ENCODE results near the gene CEACAM1.
"Not testable (repeated sequence)": the region's sequence is repeated elsewhere in the genome, so short reads cannot be mapped to it uniquely, and the experiment has no call there.

Gene CEACAM1

DNA sequence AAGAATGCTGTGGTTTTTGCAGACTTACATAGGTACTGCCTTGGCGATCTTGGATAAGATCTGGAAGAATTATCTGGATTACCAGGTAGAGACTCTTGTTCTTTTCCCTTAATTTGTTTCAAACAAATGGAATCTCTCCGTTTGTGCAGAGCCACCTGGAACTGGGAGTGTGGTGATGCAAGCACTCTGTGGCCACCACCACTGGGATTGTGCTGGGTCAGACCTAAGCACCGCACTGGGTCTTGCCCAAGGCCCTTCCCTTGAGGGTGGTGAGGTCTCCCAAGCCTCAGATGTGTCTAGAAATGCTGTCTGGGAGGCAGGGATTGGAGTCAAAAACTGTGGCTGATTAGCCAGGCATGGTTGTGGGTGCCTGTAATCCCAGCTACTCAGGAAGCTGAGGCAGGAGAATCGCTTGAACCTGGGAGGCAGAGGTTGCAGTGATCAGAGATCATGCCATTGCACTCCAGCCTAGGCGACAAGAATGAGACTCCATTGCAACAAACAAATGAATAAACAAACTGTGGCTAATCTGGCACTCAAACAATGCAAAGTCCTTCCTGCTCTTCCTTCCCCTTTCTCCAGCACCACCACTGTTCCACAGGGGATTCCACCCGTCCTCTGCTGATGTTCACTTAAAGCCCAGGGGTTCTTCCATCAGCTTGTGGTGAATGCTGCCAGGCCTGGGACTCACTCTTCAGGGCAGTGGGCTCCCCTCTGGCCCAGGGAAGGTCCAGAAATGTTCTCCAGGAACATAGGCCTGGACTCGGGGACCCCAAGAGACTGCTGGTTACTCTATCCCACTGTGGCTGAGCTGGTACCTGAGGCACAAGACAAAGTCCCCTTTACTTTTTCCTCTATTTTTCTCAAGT lies 10.8 kb upstream of the CEACAM1 start:
- Histone ChIP-seq H3K27ac (ENCODE audit: low read depth, low read length) (no peak overlapping the region), H3K4me2 (ENCODE audit: low read length) (no peak overlapping the region), H3K79me2 (ENCODE audit: control insufficient read depth, low read length) (no peaks in the 10 kb centered on the region), H3K4me3 (ENCODE audit: low read length) (no peak overlapping the region), H4K20me1 (ENCODE audit: control insufficient read depth, insufficient read depth, low read depth, low read length) (no peaks in the 10 kb centered on the region), H3F3A (ENCODE audit: control insufficient read depth, insufficient read depth) (no peaks in the 10 kb centered on the region), H3K4me1 (ENCODE audit: control insufficient read depth, low read length) (no peaks in the 10 kb centered on the region), H3K36me3 (ENCODE audit: control insufficient read depth, low read length) (no peaks in the 10 kb centered on the region), H3K9me2 (replicated peaks; ENCODE audit: control insufficient read depth, low read length) (no peaks in the 10 kb centered on the region), H3K9me3 (ENCODE audit: control insufficient read depth, insufficient read depth, low read length) (no peaks in the 10 kb centered on the region), H3K27me3 (ENCODE audit: control insufficient read depth, low read length) (peaks cover 10% of the 10 kb centered on the region)
- TF ChIP-seq, protein P1, sequence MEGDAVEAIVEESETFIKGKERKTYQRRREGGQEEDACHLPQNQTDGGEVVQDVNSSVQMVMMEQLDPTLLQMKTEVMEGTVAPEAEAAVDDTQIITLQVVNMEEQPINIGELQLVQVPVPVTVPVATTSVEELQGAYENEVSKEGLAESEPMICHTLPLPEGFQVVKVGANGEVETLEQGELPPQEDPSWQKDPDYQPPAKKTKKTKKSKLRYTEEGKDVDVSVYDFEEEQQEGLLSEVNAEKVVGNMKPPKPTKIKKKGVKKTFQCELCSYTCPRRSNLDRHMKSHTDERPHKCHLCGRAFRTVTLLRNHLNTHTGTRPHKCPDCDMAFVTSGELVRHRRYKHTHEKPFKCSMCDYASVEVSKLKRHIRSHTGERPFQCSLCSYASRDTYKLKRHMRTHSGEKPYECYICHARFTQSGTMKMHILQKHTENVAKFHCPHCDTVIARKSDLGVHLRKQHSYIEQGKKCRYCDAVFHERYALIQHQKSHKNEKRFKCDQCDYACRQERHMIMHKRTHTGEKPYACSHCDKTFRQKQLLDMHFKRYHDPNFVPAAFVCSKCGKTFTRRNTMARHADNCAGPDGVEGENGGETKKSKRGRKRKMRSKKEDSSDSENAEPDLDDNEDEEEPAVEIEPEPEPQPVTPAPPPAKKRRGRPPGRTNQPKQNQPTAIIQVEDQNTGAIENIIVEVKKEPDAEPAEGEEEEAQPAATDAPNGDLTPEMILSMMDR (IDR thresholded peaks at IDR 0.05; ENCODE audit: low read depth, low read length, poor library complexity, severe bottlenecking): no peak
- TF ChIP-seq EZH2phosphoT487 (IDR thresholded peaks at IDR 0.05; ENCODE audit: borderline replicate concordance, low read length): no peak

DNA sequence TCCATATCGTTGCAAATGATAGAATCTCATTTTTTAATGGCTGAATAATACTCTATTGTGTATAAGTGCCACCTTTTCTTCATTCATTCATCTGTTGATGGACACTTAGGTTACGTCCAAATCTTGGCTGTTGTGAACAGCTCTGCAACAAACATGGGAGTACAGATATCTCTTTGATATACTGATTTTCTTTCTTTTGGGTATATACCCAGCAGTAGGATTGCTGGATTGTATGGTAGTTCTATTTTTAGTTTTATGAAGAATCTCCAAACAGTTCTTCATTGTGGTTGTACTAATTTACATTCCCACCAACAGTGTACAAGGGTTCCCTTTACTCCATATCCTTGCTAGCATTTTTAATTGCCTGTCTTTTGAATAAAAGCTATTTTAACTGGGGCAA lies 7.0 kb upstream of the CEACAM1 start:
- H3F3A ChIP-seq (ENCODE audit: control insufficient read depth, insufficient read depth); H3K4me2 ChIP-seq (ENCODE audit: low read length); H3K79me2 ChIP-seq (ENCODE audit: control insufficient read depth, low read length); H3K27ac ChIP-seq (ENCODE audit: low read depth, low read length); H3K4me3 ChIP-seq (ENCODE audit: low read length); H4K20me1 ChIP-seq (ENCODE audit: control insufficient read depth, insufficient read depth, low read depth, low read length); H3K4me1 ChIP-seq (ENCODE audit: control insufficient read depth, low read length); H3K9me2 ChIP-seq (replicated peaks; ENCODE audit: control insufficient read depth, low read length); H3K36me3 ChIP-seq (ENCODE audit: control insufficient read depth, low read length); H3K9me3 ChIP-seq (ENCODE audit: control insufficient read depth, insufficient read depth, low read length): not testable (repeated sequence)
- H3K27me3 ChIP-seq (ENCODE audit: control insufficient read depth, low read length): peaks cover 10% of the 10 kb centered on the region

DNA sequence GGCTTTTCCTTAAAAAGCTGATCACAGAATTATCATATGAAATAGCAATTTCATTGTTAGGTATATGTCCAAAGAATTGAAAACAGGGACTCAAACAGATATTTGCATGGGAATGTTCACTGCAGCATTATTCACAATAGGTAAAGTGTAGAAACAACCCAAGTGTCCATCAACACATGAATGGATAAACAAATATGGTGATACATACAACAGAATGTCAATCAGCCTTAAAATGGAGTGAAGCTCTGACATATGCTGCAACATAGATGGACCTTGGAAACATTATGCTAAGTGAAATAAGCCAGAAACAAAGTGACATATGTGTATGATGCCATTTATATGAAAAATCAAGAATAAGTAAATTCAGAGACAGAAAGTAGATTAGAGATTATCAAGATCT lies 6.1 kb upstream of the CEACAM1 start:
- Histone ChIP-seq H3K4me2 (ENCODE audit: low read length) (no peak overlapping the region), H3K9me3 (ENCODE audit: control insufficient read depth, insufficient read depth, low read length) (no peaks in the 10 kb centered on the region), H3K4me1 (ENCODE audit: control insufficient read depth, low read length) (peaks cover 1% of the 10 kb centered on the region), H3K27me3 (ENCODE audit: control insufficient read depth, low read length) (peaks cover 10% of the 10 kb centered on the region), H3K36me3 (ENCODE audit: control insufficient read depth, low read length) (no peaks in the 10 kb centered on the region), H3K4me3 (ENCODE audit: low read length) (no peak overlapping the region), H3K9me2 (replicated peaks; ENCODE audit: control insufficient read depth, low read length) (no peaks in the 10 kb centered on the region), H4K20me1 (ENCODE audit: control insufficient read depth, insufficient read depth, low read depth, low read length) (no peaks in the 10 kb centered on the region), H3F3A (ENCODE audit: control insufficient read depth, insufficient read depth) (no peaks in the 10 kb centered on the region), H3K27ac (ENCODE audit: low read depth, low read length) (no peak overlapping the region), H3K79me2 (ENCODE audit: control insufficient read depth, low read length) (no peaks in the 10 kb centered on the region)
- TF ChIP-seq, protein P1 (IDR thresholded peaks at IDR 0.05; ENCODE audit: low read depth, low read length, poor library complexity, severe bottlenecking): no peak

DNA sequence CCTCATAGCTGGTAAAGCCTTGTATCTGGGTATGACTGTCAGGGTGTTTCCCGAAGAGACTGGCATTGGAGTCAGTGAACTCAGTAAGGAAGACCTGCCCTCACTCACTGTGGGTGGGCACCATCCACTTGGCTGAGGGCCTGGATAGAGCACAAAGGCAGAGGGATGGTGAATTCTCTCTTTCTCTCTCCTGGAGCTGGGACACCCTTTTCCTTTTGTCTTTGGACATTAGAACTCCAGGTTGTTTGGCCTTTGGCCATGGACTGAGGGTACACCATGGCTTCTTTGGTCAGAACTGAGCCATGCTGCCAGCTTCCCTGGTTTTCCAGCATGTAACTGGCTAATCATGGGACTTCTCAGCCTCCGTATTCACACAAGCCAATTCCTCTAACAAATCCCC lies 4.6 kb upstream of the CEACAM1 start:
- no peak overlapping the region for H3K4me3 ChIP-seq (ENCODE audit: low read length)
- no peaks in the 10 kb centered on the region for H3K36me3 ChIP-seq (ENCODE audit: control insufficient read depth, low read length)
- H3K9me3 ChIP-seq (ENCODE audit: control insufficient read depth, insufficient read depth, low read length): no peaks in the 10 kb centered on the region
- H3K4me1 ChIP-seq (ENCODE audit: control insufficient read depth, low read length): peaks cover 16% of the 10 kb centered on the region
- TF ChIP-seq, protein P1 (IDR thresholded peaks at IDR 0.05; ENCODE audit: low read depth, low read length, poor library complexity, severe bottlenecking): no peak
- TF ChIP-seq EZH2phosphoT487 (IDR thresholded peaks at IDR 0.05; ENCODE audit: borderline replicate concordance, low read length): no peak
- no peaks in the 10 kb centered on the region for H3K9me2 ChIP-seq (replicated peaks; ENCODE audit: control insufficient read depth, low read length)
- H3K27me3 ChIP-seq (ENCODE audit: control insufficient read depth, low read length): peaks cover 10% of the 10 kb centered on the region
- no peak overlapping the region for H3K4me2 ChIP-seq (ENCODE audit: low read length)
- H3F3A ChIP-seq (ENCODE audit: control insufficient read depth, insufficient read depth): no peaks in the 10 kb centered on the region
- no peaks in the 10 kb centered on the region for H4K20me1 ChIP-seq (ENCODE audit: control insufficient read depth, insufficient read depth, low read depth, low read length)
- H3K27ac ChIP-seq (ENCODE audit: low read depth, low read length): no peak overlapping the region
- no peaks in the 10 kb centered on the region for H3K79me2 ChIP-seq (ENCODE audit: control insufficient read depth, low read length)

Measured in DOHH2 (cell line).